ENCODE data around the gene GRIK2.

Gene GRIK2

DNA sequence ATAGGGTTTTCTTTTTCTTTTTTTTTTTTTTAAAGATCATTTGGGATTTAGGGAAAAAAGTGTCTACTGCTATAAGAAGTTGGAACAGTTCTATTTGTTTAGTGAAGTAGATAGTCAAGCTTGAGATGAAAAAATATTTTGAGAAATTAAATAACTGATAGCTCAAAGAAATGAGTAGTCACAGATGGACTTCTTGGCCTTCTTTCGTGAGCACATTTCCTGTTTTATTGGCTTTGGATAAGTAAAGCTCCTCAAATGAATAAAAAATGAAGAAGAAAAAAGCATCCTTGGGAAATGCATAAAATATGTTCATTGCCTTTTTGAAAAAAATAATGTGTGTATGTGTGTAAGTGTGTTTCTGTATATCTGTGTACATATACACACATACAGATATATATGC lies 515.9 kb downstream of the GRIK2 start:
- DNase-seq (ENCODE audit: low read depth): no peak
- TF ChIP-seq, protein P1, sequence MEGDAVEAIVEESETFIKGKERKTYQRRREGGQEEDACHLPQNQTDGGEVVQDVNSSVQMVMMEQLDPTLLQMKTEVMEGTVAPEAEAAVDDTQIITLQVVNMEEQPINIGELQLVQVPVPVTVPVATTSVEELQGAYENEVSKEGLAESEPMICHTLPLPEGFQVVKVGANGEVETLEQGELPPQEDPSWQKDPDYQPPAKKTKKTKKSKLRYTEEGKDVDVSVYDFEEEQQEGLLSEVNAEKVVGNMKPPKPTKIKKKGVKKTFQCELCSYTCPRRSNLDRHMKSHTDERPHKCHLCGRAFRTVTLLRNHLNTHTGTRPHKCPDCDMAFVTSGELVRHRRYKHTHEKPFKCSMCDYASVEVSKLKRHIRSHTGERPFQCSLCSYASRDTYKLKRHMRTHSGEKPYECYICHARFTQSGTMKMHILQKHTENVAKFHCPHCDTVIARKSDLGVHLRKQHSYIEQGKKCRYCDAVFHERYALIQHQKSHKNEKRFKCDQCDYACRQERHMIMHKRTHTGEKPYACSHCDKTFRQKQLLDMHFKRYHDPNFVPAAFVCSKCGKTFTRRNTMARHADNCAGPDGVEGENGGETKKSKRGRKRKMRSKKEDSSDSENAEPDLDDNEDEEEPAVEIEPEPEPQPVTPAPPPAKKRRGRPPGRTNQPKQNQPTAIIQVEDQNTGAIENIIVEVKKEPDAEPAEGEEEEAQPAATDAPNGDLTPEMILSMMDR (IDR thresholded peaks at IDR 0.05; ENCODE audit: control insufficient read depth, extremely low read depth, insufficient read depth): no peak

DNA sequence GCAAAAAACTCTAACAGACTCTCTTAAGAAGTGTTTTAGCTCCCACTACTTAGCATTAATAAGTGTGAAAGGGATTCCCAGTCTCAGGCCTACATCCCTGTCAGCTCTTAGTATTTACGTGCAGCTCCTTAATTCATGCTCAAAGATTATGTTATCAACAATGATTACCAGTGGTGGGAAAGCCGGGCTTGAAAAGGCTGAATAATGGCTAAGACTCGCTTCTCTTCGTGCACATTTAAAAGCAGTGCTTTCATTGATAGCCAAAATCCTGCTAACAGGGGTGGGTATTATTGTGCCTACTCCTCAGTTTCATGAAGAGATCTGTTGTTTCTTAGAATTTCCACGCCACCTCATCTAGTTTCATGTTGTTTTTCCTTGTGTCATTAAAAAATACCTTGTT lies 518.8 kb downstream of the GRIK2 start:
- TF ChIP-seq, protein P1 (IDR thresholded peaks at IDR 0.05; ENCODE audit: control insufficient read depth, extremely low read depth, insufficient read depth): no peak

More for the DNA sequence above, 515.9 kb downstream of the GRIK2 start:
- no peak overlapping the region for H3K4me3 ChIP-seq (ENCODE audit: low read depth, low read length)

DNA sequence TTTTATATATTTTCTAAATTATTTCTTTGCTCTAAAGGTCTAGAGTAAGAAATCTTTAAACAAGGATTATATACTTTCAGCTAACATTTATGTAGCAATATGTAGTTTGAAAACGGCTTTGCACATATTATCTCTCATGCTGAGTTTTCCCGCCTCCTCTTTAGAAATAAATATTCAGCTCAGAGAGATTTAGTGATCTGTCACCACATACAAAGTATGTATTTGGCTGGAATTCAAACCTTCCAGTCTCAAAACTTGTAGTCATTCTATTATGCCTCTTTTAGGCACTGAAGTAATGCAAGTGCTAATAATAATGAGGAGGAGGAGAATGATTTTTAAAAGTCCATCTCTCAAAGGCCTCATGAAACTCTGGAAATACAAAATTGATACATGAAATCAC lies 525.0 kb downstream of the GRIK2 start:
- TF ChIP-seq, protein P1 (IDR thresholded peaks at IDR 0.05; ENCODE audit: control insufficient read depth, extremely low read depth, insufficient read depth): no peak
- DNase-seq (ENCODE audit: low read depth): no peak
- no peak overlapping the region for H3K4me3 ChIP-seq (ENCODE audit: low read depth, low read length)

More for the DNA sequence above, 518.8 kb downstream of the GRIK2 start:
- DNase-seq (ENCODE audit: low read depth): no peak
- no peak overlapping the region for H3K4me3 ChIP-seq (ENCODE audit: low read depth, low read length)

DNA sequence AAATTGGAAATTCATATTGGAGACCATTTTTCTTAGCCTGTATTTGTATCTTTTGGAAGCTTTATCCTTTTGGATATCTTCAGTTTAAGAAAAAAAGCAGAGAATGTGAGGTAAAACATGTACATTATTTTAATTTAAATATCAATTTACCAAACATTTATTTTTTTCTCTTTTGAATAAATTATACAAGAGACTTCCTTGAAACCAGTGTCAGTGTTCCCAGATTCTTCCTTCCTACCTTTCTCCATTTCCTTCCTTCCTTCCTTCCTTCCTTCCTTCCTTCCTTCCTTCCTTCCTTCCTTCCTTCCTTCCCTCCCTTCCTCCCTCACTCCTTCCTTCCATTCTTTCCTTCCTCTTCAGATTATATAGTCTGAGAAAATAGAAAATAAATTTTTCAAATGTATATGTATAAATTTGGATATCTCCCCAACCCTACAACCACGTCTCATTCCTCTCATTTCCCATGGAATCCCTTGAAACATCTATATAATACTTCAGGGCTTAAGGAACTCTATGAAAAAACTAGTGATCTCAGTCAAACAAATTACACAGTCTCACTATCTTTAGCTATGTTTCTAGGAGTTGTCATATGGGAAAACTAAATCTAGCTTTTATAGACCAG lies 528.4 kb downstream of the GRIK2 start:
- no peak for DNase-seq (ENCODE audit: low read depth)
- TF ChIP-seq, protein P1 (IDR thresholded peaks at IDR 0.05; ENCODE audit: control insufficient read depth, extremely low read depth, insufficient read depth): no peak
- H3K4me3 ChIP-seq (ENCODE audit: low read depth, low read length): no peak overlapping the region

DNA sequence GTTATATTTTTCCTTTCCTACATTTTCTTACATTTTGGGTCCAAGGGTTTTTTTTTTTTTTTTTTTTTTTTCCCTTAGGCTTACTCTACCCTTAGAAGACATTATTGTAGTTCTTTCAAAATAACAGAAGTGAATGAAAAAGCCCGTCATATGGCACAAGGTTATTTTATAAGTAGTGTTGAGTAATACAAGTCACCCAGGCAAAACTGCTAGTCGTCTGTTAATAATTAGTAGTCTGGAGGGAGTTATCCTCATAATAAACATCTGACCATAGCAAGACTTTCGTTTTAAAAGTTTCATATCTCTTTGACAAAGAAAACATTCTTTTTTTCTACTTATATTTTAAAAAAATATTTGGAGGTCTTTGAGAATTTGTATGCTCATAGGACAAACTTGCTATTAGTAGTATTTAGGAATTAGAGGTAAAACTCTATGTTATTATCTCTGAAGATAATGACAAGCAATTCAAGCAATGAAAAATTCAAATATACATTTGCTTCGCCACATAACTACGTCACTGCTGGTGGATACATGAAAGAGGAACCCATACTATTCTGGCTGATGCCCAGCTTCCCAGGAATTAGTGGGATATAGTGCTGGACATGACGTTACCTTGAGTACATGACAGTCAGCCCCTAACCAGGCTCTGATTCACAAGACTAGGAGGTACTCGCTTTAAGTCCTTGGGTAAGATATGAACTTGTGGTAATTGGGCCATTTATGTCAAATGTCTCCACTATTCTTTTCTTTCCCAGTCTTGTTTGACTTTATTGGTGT lies 532.8 kb downstream of the GRIK2 start:
- DNase-seq (ENCODE audit: low read depth): no peak
- no peak overlapping the region for H3K4me3 ChIP-seq (ENCODE audit: low read depth, low read length)
- TF ChIP-seq, protein P1 (IDR thresholded peaks at IDR 0.05; ENCODE audit: control insufficient read depth, extremely low read depth, insufficient read depth): no peak

DNA sequence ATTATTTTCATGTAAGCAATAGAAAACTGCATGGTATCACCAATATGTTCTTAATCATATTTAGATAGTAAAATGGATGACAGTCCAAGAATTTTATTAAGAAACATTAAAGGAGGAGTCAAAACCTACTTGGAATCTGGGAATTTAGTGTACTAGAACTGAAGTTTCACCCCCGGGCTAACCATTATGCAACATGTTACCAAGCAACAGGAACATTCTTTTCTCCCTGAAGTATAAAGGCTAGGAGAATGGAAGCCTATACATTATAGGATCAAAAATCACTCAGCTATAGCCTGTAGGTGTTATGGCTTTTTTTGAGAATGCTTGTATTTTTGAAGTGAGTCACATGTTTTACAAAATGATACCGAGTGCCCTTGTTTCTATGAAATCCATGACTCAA lies 538.3 kb downstream of the GRIK2 start:
- DNase-seq (ENCODE audit: low read depth): no peak
- TF ChIP-seq, protein P1 (IDR thresholded peaks at IDR 0.05; ENCODE audit: control insufficient read depth, extremely low read depth, insufficient read depth): no peak
- H3K4me3 ChIP-seq (ENCODE audit: low read depth, low read length): no peak overlapping the region

Measured in LNCaP clone FGC (cell line).